ENCODE data around the gene DUT.

- TF ChIP-seq, protein P1, sequence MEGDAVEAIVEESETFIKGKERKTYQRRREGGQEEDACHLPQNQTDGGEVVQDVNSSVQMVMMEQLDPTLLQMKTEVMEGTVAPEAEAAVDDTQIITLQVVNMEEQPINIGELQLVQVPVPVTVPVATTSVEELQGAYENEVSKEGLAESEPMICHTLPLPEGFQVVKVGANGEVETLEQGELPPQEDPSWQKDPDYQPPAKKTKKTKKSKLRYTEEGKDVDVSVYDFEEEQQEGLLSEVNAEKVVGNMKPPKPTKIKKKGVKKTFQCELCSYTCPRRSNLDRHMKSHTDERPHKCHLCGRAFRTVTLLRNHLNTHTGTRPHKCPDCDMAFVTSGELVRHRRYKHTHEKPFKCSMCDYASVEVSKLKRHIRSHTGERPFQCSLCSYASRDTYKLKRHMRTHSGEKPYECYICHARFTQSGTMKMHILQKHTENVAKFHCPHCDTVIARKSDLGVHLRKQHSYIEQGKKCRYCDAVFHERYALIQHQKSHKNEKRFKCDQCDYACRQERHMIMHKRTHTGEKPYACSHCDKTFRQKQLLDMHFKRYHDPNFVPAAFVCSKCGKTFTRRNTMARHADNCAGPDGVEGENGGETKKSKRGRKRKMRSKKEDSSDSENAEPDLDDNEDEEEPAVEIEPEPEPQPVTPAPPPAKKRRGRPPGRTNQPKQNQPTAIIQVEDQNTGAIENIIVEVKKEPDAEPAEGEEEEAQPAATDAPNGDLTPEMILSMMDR (IDR thresholded peaks at IDR 0.05): no peak
- TF ChIP-seq POLR2A (IDR thresholded peaks at IDR 0.05): no peak
Observed at GRCh38 chr15:48323294-48323693, 7.9 kb upstream of the DUT start.

Data from thyroid gland (tissue), 4 donors.